IMR-90 (cell line): ENCODE data around the gene PTPRG. TPM values are rescaled to one million over a fixed set of nuclear protein-coding genes. Genes with fewer than 3 reads are reported as not detected.
"Not testable (repeated sequence)": the region's sequence is repeated elsewhere in the genome, so short reads cannot be mapped to it uniquely, and the experiment has no call there.

ENCODE experiments used
- ATAC-seq: fragments of 200-7000 bp; cut with Tn5 transposase; 2 replicates; pipeline ENCODE4 v1.9.1; 2020; ENCODE audit warnings: low read depth, mild to moderate bottlenecking, moderate library complexity
- BruUV-seq: library from RNA; stranded (reverse); fragments of 400-500 nt; replicated peaks from 2 replicates; lab custom pipeline; 2021; lab: Mats Ljungman, UMichigan
- CTCF ChIA-PET: fragments of 300-600 bp; formaldehyde crosslinking; extraction: SDS; loops from one replicate; lab custom pipeline; 2021; ENCODE audit warnings: antibody characterized with exemption; lab: Yijun Ruan, JAX
- POLR2A ChIA-PET: fragments of 300-600 bp; sonication (Branson Sonifier 250); formaldehyde crosslinking; loops from one replicate; lab custom pipeline; 2022; ENCODE audit warnings: antibody characterized with exemption; ENCODE audit not compliant: unreplicated experiment; lab: Charles Lee
- DNase-seq: peaks from one replicate; pipeline ENCODE4 v3.0.0; 2013
- H2AFZ ChIP-seq: replicated peaks from 2 replicates; pipeline ENCODE3; 2013; ENCODE audit warnings: low read length, mild to moderate bottlenecking; ENCODE audit not compliant: poor library complexity
- H2AK5ac ChIP-seq: 2 replicates; pipeline ENCODE4 v1.6.1; 2013; ENCODE audit warnings: low read depth, low read length, inconsistent platforms
- H2AK9ac ChIP-seq: replicated peaks from 2 replicates; pipeline ENCODE3; 2013; ENCODE audit warnings: mild to moderate bottlenecking, low read depth, low read length, moderate library complexity; ENCODE audit not compliant: poor library complexity
- H2BK120ac ChIP-seq: 2 replicates; pipeline ENCODE4 v1.6.1; 2013; ENCODE audit warnings: low read depth, low read length, inconsistent platforms
- H2BK15ac ChIP-seq: 3 replicates; pipeline ENCODE4 v1.6.1; 2013; ENCODE audit warnings: low read depth, low read length, inconsistent platforms
- H2BK20ac ChIP-seq: 2 replicates; pipeline ENCODE4 v1.6.1; 2013; ENCODE audit warnings: low read depth, mild to moderate bottlenecking, inconsistent platforms, low read length, moderate library complexity
- H2BK5ac ChIP-seq: 2 replicates; pipeline ENCODE4 v1.6.1; 2013; ENCODE audit warnings: mild to moderate bottlenecking, low read depth, low read length, inconsistent platforms; ENCODE audit not compliant: poor library complexity, severe bottlenecking
- H3K14ac ChIP-seq: replicated peaks from 2 replicates; pipeline ENCODE4 v1.6.1; 2013; ENCODE audit warnings: low read depth, low read length, inconsistent platforms
- H3K18ac ChIP-seq: 2 replicates; pipeline ENCODE4 v1.6.1; 2013; ENCODE audit warnings: low read depth, low read length, control low read depth
- H3K23ac ChIP-seq: 2 replicates; pipeline ENCODE4 v1.6.1; 2013; ENCODE audit warnings: low read depth, low read length, inconsistent platforms
- H3K27ac ChIP-seq: 2 replicates; pipeline ENCODE4 v1.5.1; 2013; ENCODE audit warnings: mild to moderate bottlenecking, control low read depth, low read length; ENCODE audit not compliant: insufficient read depth
- H3K27me3 ChIP-seq: 2 replicates; pipeline ENCODE4 v1.6.1; 2013; ENCODE audit warnings: low read length; ENCODE audit not compliant: control insufficient read depth, insufficient read depth
- H3K36me3 ChIP-seq: 2 replicates; pipeline ENCODE4 v1.6.1; 2013; ENCODE audit warnings: low read length, mixed read lengths; ENCODE audit not compliant: control insufficient read depth, insufficient read depth
- H3K4ac ChIP-seq: 2 replicates; pipeline ENCODE4 v1.6.1; 2013; ENCODE audit warnings: low read depth, low read length, inconsistent platforms
- H3K4me1 ChIP-seq: 2 replicates; pipeline ENCODE4 v1.6.1; 2013; ENCODE audit warnings: low read length, mixed read lengths; ENCODE audit not compliant: control insufficient read depth, insufficient read depth
- H3K4me2 ChIP-seq: 2 replicates; pipeline ENCODE4 v1.6.1; 2013; ENCODE audit warnings: low read depth, mild to moderate bottlenecking, control low read depth, low read length, moderate library complexity
- H3K4me3 ChIP-seq: 2 replicates; pipeline ENCODE4 v1.5.1; 2013; ENCODE audit warnings: low read depth, mild to moderate bottlenecking, control low read depth, low read length, moderate library complexity; ENCODE audit not compliant: insufficient read depth
- H3K56ac ChIP-seq: 2 replicates; pipeline ENCODE4 v1.6.1; 2013; ENCODE audit warnings: low read length, inconsistent platforms; ENCODE audit not compliant: insufficient read depth; ENCODE audit errors: extremely low read depth
- H3K79me1 ChIP-seq, 2 experiments: 2 replicates each; pipeline ENCODE4 v1.6.1; 2013; ENCODE audit warnings: low read length in 2 of 2, inconsistent platforms in 1 of 2, low read depth in 1 of 2
- H3K9ac ChIP-seq: 2 replicates; pipeline ENCODE4 v1.6.1; 2013; ENCODE audit warnings: low read depth, low read length, control low read depth
- H3K9me1 ChIP-seq: 2 replicates; pipeline ENCODE4 v1.6.1; 2013; ENCODE audit warnings: low read length, inconsistent platforms; ENCODE audit not compliant: insufficient read depth
- H3K9me3 ChIP-seq: 2 replicates; pipeline ENCODE4 v1.6.1; 2013; ENCODE audit warnings: low read length; ENCODE audit not compliant: control insufficient read depth, insufficient read depth
- H4K20me1 ChIP-seq: 2 replicates; pipeline ENCODE4 v1.6.1; 2013; ENCODE audit warnings: low read length, inconsistent platforms; ENCODE audit not compliant: insufficient read depth
- H4K5ac ChIP-seq: 2 replicates; pipeline ENCODE4 v1.6.1; 2013; ENCODE audit warnings: mild to moderate bottlenecking, low read depth, low read length, control low read depth
- H4K8ac ChIP-seq, 2 experiments: 2 replicates each; pipeline ENCODE4 v1.6.1; 2013; ENCODE audit warnings: low read depth in 2 of 2, low read length in 2 of 2, control low read depth in 1 of 2, inconsistent platforms in 1 of 2
- H4K91ac ChIP-seq: 2 replicates; pipeline ENCODE4 v1.6.1; 2013; ENCODE audit warnings: low read depth, low read length, inconsistent platforms; ENCODE audit not compliant: insufficient read depth
- FOS ChIP-seq: fragments of 150-350 bp; IDR thresholded peaks from 2 replicates; pipeline ENCODE4 v1.6.1; 2016; ENCODE audit warnings: low read depth, low read length
- RFX5 ChIP-seq: IDR thresholded peaks from 2 replicates; pipeline ENCODE4 v1.8.0; 2012; ENCODE audit warnings: low read depth, mild to moderate bottlenecking, low read length, moderate library complexity
- WGBS, 2 experiments: methylation state at CpG; one replicate each; pipeline versions ENCODE4 v1.1.5 to v1.1.7; 2013; ENCODE audit warnings: missing lambda C conversion rate in 2 of 2; ENCODE audit not compliant: insufficient read length in 1 of 2; ENCODE audit errors: extremely low coverage in 2 of 2; 5-methylcytosine and 5-hydroxymethylcytosine counted together
- dilution Hi-C: fragments of 300-500 bp; cut with HindIII; formaldehyde crosslinking; loops from one replicate; pipeline ENCODE4 v1.14.3; 2018; ENCODE audit warnings: low sequenced_read_pairs; ENCODE audit not compliant: unreplicated experiment
- in situ Hi-C: fragments of 300-500 bp; cut with MboI; formaldehyde crosslinking; loops from 3 replicates; pipeline ENCODE4 v1.14.3; 2019; ENCODE audit warnings: low sequenced_read_pairs, inconsistent platforms, mixed read lengths
- intact Hi-C: fragments of 100-400 bp; cut with micrococcal nuclease; formaldehyde crosslinking; loops from 2 replicates; pipeline ENCODE4 v1.10.0; 2022
- polyA plus RNA-seq, 3 experiments: library from polyadenylated mRNA; depleted of rRNA; stranded (reverse); fragments of >200 nt; gene quantifications; 2 replicates each; pipeline ENCODE4 v1.2.3, GENCODE V29; 2012; ENCODE audit warnings: low replicate concordance in 1 of 3
- total RNA-seq: library from RNA; depleted of rRNA; stranded (reverse); fragments of >200 nt; gene quantifications from 2 replicates; pipeline ENCODE4 v1.2.3, GENCODE V29; 2012

Gene PTPRG
- total and polyA plus RNA-seq, 2 of the 4 experiments (the other 2 are of a cell fraction) = 7.7 to 31.0 TPM

DNA sequence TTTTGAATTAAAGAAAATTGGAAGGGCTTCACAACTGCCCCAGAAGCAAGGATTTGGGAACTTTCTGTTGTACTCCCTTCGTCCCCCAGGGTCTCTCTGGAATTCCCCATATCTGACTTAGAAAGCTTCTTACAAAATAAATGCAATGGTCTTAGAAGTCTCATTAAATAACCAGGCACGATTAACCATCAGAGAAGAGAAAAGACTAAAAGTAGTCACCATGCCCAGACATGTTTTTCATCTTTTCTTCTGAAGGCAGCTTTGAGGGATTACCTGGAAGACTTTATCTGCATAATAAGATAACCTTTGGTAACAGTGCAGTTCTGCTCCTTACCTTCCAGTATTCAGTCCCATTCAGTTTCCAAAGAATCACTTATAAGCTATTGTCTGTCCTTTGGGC is 135.9 kb downstream of the PTPRG start:
- H2BK15ac ChIP-seq = no peak overlapping the region
- no peak overlapping the region for H4K8ac ChIP-seq
- peaks cover 9 to 31% of the 10 kb centered on the region in 2 experiments for H3K79me1 ChIP-seq
- ATAC-seq (no peak), DNase-seq (no peak)
- H2AK9ac ChIP-seq = no peak overlapping the region
- H4K20me1 ChIP-seq = no peaks in the 10 kb centered on the region; the same call in 1 of the 2 replicates
- no peak overlapping the region for H3K4ac ChIP-seq
- no peak overlapping the region for H2AFZ ChIP-seq
- BruUV-seq = no TSS peak
- H3K9me3 ChIP-seq = no peaks in the 10 kb centered on the region
- H3K4me1 ChIP-seq = no peaks in the 10 kb centered on the region
- no peak overlapping the region for H3K27ac ChIP-seq
- ChIA-PET POLR2A (no interaction called here), CTCF (no interaction called here)
- dilution Hi-C loops (no loop called here), intact Hi-C loops (no loop called here), in situ Hi-C loops (no loop called here)
- no peak overlapping the region for H4K5ac ChIP-seq
- H2BK5ac ChIP-seq = no peak overlapping the region
- H3K14ac ChIP-seq = no peak overlapping the region
- H3K27me3 ChIP-seq = no peaks in the 10 kb centered on the region
- no peak overlapping the region for H2BK120ac ChIP-seq
- H3K23ac ChIP-seq = no peak overlapping the region
- H3K56ac ChIP-seq = no peak overlapping the region
- no peak overlapping the region for H3K18ac ChIP-seq
- H3K4me2 ChIP-seq = no peak overlapping the region
- H3K4me3 ChIP-seq = no peak overlapping the region
- no peak for TF ChIP-seq FOS
- TF ChIP-seq RFX5 = no peak
- H3K9ac ChIP-seq = no peak overlapping the region
- no peak overlapping the region for H2AK5ac ChIP-seq
- WGBS, 2 experiments = no CpG with 5 or more reads among the region's 2 CpGs
- H2BK20ac ChIP-seq = no peak overlapping the region
- no peaks in the 10 kb centered on the region for H3K36me3 ChIP-seq
- H3K9me1 ChIP-seq = peaks cover 5% of the 10 kb centered on the region; the same call in 1 of the 2 replicates
- H4K91ac ChIP-seq = no peak overlapping the region

DNA sequence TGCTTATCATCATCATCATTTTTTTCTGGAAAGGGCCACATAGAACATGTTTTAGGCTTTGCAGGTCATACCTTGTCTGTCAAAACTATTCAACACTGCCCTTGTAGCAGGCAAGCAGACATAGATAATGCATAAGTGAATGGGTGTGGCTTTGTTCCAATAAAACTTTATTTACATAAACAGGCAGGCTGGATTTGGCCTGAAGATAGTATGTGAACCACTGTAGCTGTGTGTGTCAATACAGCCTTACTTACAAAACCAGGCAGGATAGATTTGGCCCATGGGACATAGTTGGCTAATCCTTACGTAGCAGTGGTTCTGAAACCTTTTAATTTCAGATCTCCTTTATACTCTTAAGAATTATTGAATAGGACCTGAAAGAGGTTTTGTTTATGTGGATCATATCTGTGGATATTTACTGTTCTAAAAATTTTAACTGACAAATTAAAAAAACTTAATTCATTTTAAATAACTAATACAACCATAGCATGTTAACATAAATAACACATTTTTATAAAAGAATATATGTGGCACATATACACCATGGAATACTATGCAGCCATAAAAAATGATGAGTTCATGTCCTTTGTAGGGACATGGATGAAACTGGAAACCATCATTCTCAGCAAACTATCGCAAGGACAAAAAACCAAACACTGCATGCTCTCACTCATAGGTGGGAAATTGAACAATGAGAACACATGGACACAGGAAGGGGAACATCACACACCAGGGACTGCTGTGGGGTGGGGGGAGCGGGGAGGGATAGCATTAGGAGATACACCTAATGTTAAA is 137.1 kb downstream of the PTPRG start:
- in situ Hi-C loops, H3K9ac ChIP-seq: not testable (repeated sequence)
- CTCF ChIA-PET = interaction anchor here (0.5 kb wide), 1 partner anchor 432 kb away, joined by 3 read pairs; no protein-coding TSS in a partner anchor

More for the DNA sequence above, 137.1 kb downstream of the PTPRG start:
- POLR2A ChIA-PET, H4K8ac ChIP-seq, H3K4me1 ChIP-seq, H2BK15ac ChIP-seq, dilution Hi-C loops, H3K9me3 ChIP-seq, H3K23ac ChIP-seq, intact Hi-C loops, H3K36me3 ChIP-seq, ATAC-seq, H4K20me1 ChIP-seq, H3K56ac ChIP-seq, H2AFZ ChIP-seq, H3K27me3 ChIP-seq, H3K27ac ChIP-seq, H3K4me2 ChIP-seq, H3K4ac ChIP-seq, H2AK9ac ChIP-seq, H3K14ac ChIP-seq, H3K18ac ChIP-seq, H2BK20ac ChIP-seq, DNase-seq, H2AK5ac ChIP-seq, H2BK5ac ChIP-seq, H4K91ac ChIP-seq, BruUV-seq, H3K9me1 ChIP-seq, H3K4me3 ChIP-seq, H4K5ac ChIP-seq, H2BK120ac ChIP-seq: not testable (repeated sequence)
- H3K79me1 ChIP-seq = peaks cover 9 to 36% of the 10 kb centered on the region in 2 experiments
- no CpG with 5 or more reads among the region's 3 CpGs for WGBS, 2 experiments
